GM10847 (cell line): ENCODE measurements around the gene CNTD1.

Experiments used
- POLR2A ChIP-seq: IDR thresholded peaks from 2 replicates; pipeline ENCODE4 v1.6.1; 2011; ENCODE audit not compliant: insufficient read length; ENCODE audit errors: extremely low read depth

The CNTD1 gene, protein sequence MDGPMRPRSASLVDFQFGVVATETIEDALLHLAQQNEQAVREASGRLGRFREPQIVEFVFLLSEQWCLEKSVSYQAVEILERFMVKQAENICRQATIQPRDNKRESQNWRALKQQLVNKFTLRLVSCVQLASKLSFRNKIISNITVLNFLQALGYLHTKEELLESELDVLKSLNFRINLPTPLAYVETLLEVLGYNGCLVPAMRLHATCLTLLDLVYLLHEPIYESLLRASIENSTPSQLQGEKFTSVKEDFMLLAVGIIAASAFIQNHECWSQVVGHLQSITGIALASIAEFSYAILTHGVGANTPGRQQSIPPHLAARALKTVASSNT

GRCh38 chr17:42798383-42799380, at the start of gene CNTD1, which contains the start of gene COA3:
TSS of gene CNTD1 (plus strand) at chr17:42798861. CDS start at chr17:42799068, 207 bp downstream.
TSS of gene COA3 (minus strand) at chr17:42798704. CDS start at chr17:42798681, 23 bp downstream.
- peak; percentile 46 for TF ChIP-seq POLR2A

- no peak for TF ChIP-seq POLR2A
Observed at GRCh38 chr17:42748908-42749798, 49.5 kb upstream of the CNTD1 start.

DNA sequence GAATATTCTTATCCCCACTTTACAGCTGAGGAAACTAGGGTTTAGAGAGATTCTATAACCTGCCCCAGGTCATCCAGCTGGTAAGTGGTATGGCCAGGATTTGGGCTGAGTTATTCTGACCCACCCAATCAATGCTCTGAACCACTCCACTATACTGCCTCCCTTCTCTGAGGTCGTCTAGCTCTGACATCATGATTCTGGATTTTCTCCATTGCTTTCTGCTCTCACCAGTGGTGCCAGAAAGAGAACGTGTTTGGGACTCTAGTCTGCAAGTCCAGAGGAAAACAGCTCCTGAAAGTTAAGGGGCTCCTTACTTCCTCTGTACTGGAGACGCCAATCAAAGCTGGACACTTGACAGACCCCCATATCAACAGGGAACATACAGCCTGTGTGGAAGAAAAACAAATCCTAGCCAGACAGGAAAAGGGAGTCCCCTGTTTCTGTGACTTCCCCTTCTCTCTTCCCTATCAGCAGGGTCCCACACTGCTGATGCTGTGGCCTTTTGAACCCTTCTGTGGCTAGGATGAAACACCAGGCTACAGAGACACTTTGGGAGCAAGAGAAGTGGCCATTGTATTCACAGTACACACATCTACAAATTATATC, 47.8 kb upstream of the CNTD1 start:
- TF ChIP-seq POLR2A: no peak

- no peak for TF ChIP-seq POLR2A
Observed at GRCh38 chr17:42751628-42752027, 47.0 kb upstream of the CNTD1 start.

- no peak for TF ChIP-seq POLR2A
Observed at GRCh38 chr17:42754782-42755181, 43.9 kb upstream of the CNTD1 start.

GRCh38 chr17:42759982-42760651, 38.5 kb upstream of the CNTD1 start:
- TF ChIP-seq POLR2A: no peak

GRCh38 chr17:42760652-42761581, 37.7 kb upstream of the CNTD1 start, which contains the start of gene RAMP2:
TSS of gene RAMP2 (plus strand) at chr17:42761227. CDS start at chr17:42761262, 35 bp downstream.
- no peak for TF ChIP-seq POLR2A

GRCh38 chr17:42761638-42762037, 37.0 kb upstream of the CNTD1 start:
- no peak for TF ChIP-seq POLR2A

DNA sequence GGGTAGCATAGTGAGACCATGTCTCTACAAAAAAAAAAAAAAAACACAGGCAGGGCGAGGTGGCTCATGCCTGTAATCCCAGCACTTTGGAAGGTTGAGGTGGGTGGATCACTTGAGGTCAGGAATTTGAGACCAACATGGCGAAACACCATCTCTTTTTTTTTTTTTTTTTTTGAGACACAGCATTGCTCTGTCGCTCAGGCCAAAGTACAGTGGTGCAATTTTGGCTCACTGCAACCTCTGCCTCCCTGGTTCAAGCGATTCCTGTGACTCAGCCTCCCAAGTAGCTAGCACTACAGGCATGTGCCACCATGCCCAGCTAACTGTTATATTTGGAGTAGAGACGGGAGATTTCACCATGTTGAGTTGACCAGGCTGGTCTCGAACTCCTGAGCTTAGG, 32.5 kb upstream of the CNTD1 start:
- no peak for TF ChIP-seq POLR2A

DNA sequence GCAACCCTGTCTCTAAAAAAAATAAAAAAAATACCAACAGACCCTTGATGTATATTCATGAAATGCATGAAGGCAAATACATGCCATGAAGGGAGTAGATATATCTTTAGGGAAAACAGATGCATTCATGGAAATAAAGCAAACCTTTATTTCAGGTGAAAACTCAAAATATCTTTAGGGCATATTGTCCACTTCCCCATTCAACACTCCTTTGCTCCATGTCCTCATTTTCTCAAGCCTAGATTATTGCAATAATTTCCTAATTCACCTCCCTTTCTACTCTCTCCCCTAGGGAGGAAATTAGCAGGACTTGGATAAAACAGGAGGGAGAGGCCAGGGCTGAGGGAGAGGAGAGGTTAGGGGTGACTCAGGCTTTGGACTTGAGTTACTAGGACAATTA, 31.1 kb upstream of the CNTD1 start:
- TF ChIP-seq POLR2A: no peak

DNA sequence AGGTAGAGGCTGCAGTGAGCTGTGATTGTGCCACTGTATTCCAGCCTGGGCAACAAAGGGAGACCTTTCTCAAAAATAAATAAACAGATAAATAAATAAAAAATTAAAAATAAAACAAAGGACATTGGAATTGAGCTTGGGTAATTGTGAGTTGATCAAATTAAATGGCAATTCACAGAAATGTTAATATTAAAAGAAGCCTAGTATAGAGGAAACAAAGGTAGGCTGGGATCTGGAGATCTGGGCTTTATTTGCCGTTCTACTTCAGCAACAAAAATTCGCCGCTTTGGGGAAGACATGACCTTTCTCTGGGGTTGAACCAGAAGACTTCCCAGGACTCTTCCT, 25.7 kb upstream of the CNTD1 start:
- no peak for TF ChIP-seq POLR2A

- TF ChIP-seq POLR2A: peak; percentile 86
Observed at GRCh38 chr17:42773290-42774035, 25.2 kb upstream of the CNTD1 start, which contains the start of gene VPS25. TSS of gene VPS25 (plus strand) at chr17:42773449. CDS start at chr17:42773476, 27 bp downstream.
